HG03469 (cell line): ENCODE data around the gene ADAM15.

Experiments used
- ATAC-seq: cut with Tn5 transposase; IDR thresholded peaks from one replicate; pipeline ENCODE4 v1.9.1; 2021; ENCODE audit warnings: mild to moderate bottlenecking, moderate library complexity, moderate number of reproducible peaks; ENCODE audit not compliant: unreplicated experiment

Gene ADAM15

DNA sequence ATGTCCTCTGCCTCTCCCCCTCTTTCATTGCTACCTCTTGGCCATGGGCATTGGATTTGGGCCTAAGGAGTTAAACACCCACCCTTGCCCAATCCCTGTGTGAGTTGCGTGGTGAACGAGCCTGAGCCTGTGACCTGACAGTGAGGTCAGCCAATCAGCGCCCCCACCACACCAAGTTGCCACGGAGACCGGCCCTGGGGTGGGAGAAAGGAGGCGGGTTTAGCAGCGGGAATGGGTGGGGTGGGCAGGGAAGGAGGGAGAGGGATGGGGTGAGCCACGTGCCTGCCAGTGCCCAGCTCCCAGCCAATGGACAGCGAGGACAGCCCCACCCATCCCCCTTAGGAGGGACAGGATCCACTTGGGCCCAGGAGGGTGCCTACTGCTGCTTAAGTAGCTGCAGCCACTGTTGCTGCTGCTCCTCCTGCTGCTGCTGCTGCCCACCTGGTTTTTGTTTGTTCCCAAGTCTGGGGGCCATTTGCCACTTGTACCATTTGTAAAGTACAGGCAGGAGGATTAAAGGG is 39.0 kb upstream of the ADAM15 start:
- ATAC-seq, result no peak

DNA sequence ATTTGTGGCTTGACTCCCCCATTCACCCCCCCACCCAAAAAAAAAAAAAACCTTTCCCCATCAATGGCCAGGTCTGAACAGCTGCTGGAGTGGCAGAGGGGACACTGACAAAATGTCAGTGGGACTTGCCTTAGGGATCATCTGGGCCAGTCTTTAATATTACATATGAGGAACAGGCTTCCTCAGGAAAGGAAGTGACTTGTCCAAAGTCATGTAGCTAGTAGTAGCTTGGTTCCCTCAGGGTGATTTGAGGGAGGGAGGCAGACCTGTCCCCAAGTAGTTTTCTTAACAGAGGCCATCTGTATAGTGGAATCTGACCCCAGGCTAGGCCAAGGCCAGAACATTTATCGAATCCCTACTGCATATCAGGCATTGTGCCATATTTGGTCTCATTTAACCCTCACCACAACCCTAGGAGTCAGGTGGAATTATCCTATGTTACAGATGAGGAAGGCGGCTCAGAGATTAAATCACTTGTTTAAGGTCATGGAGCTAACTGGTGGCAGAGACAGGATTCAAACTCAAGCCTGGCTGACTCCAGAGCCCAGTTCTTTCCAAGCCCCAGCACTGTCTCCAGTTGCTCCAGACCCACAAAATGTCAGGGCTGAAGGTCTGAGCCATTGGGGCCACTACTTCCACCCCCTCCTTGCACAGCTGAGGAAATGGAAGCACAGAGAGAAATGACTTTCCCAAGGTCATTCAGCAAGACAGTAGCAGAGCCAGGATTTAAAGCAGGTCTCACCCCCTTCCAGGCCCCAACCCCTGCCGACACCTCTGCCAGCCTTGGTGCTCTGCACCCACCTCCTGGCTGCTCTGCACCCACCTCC is 38.1 kb upstream of the ADAM15 start:
- no peak for ATAC-seq

DNA sequence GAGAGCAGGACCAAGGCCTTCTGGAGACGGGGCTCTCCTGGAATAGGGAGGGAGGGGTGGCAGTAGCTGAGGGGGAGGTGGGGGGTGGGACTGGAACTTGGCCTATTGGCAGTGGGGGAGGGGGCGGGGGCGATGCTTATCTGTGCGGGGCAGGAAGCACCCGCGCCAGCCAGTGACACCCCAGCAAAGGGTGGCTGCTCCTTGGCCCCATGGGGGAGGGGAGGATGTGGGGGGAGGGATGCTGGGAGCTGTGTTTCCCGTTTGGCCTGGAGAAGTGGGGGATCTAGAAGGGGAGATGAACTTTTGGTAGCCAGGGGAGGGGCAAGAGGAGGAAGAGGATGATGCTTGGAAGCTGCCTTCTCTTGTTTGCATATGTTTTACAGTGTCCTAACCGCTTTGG is 37.5 kb upstream of the ADAM15 start:
- ATAC-seq, result no peak

DNA sequence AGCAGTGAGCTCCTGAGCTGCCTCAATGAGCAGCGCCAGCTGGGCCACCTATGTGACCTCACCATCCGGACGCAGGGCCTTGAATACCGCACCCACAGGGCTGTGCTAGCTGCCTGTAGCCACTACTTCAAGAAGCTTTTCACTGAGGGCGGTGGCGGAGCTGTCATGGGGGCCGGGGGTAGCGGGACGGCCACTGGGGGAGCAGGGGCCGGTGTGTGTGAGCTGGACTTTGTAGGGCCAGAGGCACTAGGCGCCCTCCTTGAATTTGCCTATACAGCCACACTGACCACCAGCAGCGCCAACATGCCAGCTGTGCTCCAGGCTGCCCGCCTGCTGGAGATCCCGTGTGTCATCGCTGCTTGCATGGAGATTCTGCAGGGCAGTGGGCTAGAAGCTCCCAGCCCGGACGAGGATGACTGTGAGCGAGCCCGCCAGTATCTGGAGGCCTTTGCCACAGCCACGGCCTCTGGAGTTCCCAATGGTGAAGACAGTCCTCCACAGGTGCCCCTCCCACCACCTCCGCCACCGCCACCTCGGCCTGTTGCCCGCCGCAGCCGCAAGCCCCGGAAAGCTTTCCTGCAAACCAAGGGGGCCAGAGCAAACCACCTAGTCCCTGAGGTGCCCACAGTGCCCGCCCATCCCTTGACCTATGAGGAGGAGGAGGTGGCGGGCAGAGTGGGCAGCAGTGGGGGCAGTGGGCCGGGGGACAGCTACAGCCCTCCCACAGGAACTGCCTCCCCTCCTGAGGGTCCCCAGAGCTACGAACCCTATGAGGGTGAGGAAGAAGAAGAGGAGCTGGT is 36.2 kb upstream of the ADAM15 start:
- no peak for ATAC-seq

DNA sequence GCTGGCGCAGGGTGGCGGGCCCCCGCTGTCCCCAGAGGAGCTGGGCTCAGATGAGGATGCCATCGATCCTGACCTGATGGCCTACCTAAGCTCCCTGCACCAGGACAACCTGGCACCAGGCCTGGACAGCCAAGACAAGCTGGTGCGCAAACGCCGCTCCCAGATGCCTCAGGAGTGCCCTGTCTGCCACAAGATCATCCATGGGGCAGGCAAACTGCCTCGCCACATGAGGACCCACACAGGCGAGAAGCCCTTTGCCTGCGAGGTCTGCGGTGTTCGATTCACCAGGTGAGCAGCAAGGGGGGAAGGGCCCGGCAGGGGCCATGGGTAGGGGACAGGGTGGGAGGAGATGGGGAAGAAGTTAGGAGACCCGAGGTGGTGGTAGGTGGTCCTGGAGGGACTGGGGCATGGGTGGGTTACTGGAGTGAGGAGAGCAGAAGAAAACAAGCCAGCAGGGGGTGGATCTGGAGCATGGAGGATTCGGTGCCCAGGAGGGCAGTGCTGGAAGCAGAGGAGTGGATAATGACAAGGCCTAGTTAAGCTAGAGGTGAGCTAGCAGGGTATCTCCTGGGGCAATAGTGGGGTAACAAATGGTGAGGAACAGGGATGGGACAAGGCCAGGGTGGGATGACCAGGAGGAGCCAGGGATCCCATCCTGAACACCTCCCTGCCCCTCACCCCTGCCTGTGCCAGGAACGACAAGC is 35.4 kb upstream of the ADAM15 start:
- ATAC-seq, result no peak

DNA sequence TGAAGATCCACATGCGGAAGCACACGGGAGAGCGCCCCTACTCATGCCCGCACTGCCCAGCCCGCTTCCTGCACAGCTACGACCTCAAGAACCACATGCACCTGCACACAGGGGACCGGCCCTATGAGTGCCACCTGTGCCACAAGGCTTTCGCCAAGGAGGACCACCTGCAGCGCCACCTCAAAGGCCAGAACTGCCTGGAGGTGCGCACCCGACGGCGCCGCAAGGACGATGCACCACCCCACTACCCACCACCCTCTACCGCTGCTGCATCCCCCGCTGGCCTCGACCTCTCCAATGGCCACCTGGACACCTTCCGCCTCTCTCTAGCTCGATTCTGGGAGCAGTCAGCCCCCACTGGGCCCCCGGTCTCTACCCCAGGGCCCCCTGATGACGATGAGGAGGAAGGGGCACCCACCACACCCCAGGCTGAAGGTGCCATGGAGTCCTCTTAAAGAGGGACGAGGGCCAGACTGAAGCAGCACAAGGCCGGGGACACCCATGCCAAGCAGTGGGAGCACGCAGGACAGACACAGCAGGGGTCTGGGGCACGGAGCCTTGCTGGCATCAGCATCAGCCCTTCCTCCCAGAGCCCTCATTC is 34.8 kb upstream of the ADAM15 start:
- ATAC-seq, result no peak

DNA sequence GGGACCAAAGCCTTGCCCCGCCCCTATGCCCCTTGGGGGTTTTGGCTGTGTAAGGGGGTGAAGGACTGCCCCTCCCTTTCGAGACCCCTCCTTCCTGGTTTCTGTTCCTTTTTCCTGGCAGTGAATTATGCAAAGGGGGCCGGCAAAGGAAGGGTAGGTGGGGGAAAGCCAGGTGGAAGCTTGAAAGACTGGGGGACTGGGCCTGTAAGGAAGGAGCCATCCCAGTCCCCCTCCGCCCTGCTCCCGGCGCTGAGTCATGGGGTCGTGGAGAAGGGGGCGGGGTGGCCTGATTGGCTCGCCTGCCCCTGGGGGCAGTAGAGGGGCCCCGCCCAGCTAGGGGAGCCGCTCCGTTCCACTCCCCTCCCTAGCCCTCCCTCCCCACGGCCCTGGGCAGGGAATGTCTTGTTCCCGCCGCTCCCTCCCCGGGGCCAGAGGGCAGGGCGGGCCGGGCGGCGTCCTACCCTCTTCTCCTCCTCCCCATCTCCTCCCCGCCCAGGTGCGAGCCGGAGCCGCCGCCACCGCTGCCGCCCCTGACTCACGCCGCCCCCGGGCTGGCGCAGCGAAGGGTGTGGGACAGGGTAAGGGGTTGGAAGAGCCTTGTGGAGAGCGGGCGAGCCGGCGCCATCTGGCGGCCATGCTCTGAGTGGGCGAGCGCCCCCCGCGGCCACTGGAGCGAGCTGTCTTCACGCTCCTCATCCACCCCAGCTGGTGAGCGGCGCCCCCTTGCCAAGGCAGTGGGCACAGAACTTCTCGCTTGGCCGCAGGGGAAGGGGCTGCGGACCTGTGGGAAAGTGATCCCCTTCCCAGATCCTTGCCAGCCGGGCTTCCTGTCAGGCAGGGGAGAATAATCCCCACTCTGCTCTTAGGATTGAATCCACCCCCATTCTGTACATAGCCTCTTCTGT is 33.8 kb upstream of the ADAM15 start:
- peak; percentile 41 for ATAC-seq

DNA sequence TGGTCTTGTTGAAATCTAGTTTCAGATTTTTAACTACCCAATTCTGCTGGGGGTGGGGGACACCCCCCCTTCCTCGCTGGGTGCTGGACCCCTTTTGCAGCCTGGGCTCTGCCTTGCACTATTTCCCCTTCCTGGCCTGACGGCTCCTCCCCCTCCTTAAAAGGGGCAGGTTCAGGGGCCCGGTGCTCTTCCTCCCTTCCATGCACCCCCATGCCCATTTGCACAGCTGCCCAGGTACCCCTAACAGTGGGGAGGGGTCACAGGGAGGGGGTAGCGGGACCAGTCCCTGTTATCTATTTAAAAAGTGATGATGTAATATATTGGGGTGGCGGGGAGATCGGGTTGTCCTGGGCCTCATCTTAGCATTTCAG is 33.2 kb upstream of the ADAM15 start:
- no peak for ATAC-seq

DNA sequence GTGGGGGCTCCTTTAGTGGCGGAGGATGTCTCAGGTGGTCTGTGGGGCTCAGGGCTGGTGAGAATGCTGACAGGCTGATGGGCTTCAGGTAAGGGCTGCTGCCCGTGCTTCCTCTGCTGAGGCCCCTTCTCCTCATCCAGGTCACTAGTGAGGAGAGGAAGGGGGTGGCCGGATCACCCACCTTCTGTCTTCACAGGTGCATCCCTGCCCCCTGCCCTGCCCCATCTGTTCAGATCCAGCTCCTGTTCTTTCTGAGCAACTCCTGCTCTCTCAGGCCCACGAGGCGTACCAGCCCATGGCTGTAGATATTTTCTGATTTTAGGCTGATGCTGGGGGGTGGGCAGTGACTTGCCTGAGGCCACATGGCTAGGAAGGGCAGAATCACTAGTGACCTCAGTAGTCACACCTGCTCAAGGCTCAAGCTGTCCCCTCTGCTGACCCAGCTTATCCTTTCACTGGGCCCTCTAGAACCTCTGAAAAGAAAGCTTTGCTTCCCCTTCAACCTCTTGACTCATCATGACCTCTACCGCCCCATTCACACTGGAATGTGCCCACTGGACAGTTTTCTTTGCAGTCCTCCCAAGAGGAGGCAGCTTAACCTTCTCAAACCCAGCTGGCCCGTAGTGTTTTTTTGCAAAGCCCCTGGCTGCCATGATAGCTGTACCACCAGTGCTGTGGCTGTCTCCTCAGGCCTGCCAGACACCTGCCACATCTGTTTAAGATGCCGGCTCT is 32.3 kb upstream of the ADAM15 start:
- ATAC-seq, result no peak

DNA sequence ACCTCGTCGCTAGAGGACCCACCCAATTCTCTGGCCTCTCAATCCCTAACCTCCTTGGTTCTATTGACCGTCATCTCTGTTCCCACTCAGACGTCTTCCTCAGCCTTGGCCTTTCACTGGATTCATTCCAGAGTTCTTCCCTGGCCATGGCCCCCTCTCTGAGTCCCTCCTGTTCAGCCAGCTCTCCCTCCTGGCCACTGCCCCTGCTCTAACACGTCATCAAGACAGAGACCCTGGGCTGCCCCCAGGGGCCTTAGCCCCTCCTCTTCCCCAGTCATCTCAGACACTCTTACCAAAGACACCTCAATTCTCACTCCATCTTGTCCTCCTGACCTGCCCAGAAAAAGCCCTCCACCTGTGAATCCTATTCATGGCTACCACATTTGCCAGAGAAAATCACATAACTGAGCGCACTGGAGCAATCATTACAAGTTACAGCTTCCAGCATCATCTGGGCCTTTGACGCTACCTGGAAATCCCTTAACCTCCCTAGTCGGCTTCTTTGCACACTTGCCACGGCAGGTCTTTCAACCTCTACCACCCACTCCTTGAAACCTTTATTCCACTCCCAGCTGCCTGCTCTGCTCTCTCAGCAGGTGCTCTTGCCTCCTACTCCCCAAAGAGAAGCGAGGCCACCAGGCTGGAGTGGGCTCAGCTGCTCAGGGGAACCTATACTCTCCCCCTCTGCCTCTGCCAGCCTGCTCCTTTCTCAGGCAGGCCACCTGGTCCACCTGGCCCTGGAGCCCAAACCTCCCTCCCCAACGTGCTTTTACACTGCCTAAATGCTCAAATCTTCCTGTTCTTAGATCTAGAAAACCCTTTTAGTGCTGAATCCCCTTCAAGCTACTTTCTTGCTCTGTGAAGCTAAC is 31.5 kb upstream of the ADAM15 start:
- ATAC-seq, result no peak

DNA sequence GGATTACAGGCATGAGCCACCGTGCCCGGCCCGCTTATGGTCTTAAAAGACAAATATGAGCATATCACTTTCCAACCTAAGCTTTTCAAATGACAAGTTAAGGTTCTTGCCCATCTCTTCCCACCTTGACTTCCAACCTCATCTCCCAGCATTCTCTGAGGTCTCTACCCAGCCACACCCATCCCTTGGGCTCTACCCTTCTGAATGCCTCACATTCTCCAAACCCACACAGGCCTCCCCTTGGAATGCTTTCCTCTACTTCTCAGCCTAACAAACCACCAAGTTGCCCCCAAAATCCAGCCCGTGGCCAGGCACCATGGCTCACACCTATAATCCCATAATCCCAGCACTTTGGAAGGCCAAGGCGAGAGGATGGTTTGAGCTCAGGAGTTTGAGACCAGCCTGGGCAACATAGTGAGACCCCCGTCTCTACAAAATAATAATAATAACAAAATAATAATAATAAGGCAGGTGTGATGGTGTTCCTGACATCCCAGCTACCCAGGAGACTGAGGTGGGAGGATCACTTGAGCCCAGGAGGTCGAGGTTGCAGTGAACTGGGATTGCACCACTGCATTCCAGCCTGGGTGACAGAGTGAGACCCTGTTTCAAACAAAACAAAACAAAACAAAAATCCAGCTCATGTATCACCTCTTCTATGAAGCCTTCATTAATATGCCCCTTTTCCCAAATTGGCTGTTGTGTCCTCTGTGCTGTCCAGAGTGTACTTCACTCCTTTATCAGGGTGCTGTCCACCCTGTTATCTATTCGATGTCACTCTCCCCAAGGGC is 28.8 kb upstream of the ADAM15 start:
- no peak for ATAC-seq

DNA sequence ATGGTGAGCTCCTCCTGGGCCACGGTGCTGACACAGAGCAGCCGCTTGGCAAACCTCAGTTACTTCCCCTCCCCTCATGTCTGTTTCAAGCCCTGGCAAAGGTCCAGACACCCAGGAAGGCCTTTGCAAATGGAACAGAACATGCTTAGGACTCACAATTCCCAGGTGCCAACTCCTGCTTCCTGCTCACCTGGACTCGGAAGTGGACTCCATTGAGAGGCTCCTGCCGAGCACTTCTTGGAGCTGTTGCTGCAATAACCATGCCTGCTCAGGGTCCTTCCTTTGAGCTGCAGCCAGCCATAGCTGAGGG is 28.2 kb upstream of the ADAM15 start:
- no peak for ATAC-seq

DNA sequence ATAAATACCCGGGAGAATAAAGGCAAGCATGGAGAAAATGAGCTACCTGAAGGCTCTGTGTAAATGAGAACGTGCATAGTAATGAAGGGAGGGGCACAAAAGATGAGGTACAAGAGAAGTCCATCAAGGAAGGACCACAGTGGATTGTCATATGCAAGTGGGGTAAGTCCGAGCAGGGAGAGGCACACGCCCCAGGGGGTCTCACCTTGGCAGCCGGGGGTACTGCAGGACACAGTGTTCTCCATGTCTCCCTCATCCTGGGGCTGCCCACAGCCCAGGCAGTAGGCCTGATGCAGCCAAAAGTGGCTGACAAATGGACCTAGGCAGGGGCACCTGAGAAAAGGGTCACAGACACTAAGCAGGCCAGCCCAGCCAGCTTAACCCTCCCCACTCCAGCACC is 27.5 kb upstream of the ADAM15 start:
- ATAC-seq, result no peak

DNA sequence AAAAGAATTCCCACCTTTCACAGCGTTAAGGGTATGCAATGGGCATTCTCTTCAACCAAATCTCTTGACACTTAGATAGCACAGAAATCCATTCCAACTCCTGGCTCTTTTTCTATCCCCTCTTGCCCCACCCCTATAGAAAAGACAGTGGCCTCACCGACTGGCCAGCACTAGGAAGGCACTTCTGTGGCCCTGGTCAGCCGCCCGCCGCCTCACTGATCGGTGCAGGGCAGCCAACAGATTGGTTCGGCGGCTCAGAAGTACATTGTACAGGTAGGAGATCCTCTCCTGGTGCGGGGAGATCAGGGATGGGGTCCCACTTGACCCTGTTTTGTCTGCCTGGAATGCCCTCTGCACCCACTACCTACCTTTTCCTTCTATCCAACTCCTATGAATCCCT is 26.8 kb upstream of the ADAM15 start:
- no peak for ATAC-seq

DNA sequence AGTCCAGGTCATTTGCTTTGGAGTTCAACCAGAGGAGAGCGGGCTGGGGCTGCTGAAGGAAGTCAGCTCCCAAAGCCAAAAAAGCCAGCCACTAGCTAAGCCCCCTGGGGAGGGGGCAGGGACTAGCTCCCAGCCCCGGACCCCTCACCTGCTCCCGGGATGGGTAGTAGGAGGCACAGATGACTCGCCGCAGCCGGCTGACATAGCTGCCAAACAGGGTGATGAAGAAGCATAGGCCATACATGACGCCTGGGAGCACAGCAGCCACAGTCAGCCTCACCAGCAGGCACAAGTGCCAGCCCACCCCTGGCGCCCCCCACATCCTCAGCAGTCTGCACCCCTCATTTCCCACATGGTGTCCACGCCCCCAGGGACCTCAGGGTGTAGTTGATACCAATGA is 25.0 kb upstream of the ADAM15 start:
- no peak for ATAC-seq

DNA sequence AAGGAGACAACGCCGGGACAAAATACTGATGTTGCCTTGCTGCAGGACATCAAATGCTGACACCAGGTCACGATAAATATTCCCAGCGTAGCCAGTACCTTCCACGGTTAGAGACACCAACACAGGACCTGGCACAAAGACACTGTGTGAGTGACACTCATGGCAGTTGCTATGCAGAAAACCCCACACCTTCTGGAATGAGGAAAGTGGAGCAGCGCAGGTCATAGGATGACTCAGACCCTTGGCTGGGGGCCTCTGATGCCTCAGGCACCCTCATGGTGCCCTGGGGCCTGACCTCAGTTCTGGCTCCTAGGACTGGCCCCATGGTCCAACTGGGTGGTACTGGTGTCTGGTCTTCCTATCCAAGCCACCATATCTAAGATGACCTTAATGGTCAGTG is 24.5 kb upstream of the ADAM15 start:
- no peak for ATAC-seq

DNA sequence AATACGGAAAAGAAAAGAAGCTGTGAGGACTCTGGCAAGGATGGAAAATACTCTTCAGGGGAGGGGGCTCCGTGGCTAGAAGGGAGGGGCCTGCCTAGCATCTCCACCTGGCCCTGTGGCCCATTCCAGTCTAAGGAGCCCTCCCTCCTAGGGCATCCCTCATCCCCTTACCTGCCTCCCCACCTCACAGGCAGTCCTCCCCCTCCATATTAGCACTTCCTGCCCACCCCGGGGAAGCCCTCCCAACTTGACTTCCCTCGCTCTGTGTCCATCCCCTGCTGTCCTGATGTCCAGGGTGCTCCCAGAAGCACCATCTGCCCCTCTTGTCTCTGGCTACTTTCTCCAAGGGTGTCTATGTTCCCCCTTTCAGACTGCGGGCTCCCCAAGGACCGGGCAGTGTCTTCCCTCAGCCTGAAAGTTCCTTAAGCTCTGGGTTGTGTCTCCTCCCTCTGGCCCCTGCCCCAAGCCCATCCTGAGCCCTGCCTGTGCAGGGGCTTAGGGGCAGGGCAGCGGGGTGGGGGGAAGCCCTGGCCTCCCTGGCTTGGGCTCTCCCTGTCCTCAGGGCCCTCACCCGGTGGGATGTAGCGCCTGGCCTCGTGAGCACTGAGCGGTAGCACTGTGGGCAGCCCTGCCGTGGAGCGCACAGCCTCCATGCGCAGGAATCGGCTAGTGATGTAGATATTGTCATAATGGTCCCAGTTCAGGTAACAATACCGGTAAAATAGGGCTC is 21.4 kb upstream of the ADAM15 start:
- no peak for ATAC-seq
